HG02623 (cell line): ENCODE measurements around the gene MBD2.

Source experiments
- ATAC-seq: cut with Tn5 transposase; IDR thresholded peaks from one replicate; pipeline ENCODE4 v1.9.1; 2021; ENCODE audit warnings: moderate library complexity; ENCODE audit not compliant: unreplicated experiment

Gene MBD2

DNA sequence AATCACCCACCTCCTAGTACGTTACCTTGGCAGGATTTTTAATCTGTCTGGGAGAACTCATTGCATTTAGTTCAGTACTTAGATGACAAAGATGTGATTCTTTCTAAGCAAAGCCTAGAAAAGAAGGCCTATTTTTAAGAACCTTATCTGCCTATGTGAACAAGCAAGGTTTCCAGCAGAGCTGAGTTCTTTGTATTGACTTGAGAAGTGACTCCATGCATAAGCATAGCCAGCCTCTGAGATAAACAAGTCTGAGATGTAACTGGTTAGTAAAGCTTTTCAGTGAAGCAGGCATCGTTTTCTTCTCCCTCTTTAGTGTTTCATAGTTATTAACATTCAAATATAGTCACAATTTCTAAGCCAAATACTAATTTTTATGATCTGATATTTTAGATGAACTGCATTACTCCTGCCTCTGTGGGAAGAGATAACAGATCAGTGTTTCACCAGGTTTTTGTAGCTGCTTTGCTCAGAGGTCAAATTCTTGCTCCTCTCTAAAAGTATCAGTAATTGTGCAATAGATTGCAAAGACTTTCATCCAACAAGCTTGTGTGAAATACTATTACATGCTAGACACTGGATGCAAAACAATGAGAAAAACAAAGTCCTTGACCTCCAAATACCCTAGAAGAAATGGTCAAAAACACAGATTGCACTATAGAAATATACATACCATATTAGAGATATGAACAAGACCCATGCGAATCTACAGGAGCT is 107.8 kb downstream of the MBD2 start:
- ATAC-seq: no peak

DNA sequence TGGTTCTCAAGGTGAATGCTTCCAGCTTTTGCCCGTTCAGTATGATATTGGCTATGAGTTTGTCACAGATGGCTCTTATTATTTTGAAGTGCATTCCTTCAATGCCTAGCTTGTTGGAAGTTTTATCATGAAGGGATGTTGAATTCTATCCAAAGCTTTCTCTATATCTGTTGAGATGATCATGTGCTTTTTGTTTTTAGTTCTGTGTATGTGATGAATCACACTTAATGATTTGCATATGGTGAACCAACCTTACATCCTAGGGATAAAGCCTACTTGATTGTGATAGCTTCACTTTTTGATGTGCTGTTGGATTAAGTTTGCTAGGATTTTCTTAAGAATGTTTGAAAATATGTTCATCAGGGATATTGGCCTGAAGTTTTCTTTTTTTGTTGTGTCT is 112.1 kb downstream of the MBD2 start:
- no peak for ATAC-seq

DNA sequence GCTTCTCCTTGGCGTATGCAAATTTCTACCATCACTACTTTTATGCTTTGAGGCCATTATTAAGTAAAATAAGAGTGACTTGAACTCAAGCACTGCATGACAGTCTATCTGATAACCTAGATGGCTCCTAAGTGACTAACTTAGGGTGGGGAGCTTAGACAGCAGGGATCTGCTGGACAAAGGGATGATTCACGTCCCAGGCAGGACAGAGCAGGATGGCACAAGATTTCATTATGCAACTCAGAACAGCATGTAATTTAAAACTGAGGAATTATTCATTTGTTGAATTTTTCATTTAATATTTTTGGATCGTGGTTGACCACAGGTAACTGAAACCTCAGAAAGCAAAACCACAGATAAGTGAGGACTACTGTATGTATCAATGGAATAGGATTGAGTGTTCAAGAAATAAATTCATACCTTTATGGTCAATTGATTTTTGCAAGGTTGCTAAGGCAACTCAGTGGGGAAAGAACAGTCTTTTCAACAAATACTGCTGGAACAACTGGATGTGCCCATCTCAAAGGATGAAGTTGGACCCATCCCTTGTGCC is 115.3 kb downstream of the MBD2 start:
- no peak for ATAC-seq

DNA sequence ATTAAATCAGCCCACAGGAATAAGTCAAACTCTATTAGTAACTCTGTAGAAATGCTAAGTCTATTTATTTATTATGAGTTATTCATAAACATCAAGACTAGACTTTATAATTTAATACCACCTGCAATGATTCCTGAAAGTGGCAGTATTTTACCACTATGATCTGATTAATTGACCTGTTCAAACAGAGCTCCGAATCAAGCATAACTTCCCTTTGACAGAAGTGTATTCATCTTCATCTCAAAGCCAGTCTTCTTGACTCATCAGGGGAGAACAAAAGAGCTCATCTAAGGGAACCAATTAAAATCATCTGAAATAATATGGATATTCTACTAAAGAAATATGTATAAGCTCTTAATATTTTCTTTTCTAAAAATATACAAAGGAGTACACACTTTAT is 122.3 kb downstream of the MBD2 start:
- no peak for ATAC-seq
